Measurements from ENCODE around the gene STYXL1.
A peak's percentile ranks its signal among the peaks of the same experiment; 100 is the strongest.
"Not testable (repeated sequence)": the region's sequence is repeated elsewhere in the genome, so short reads cannot be mapped to it uniquely, and the experiment has no call there.

The STYXL1 gene

GRCh38 chr7:76023002-76023401, 24.8 kb downstream of the STYXL1 start:
- Mint-ChIP-seq H3K27me3 (no peaks in the 10 kb centered on the region), H3K36me3 (ENCODE audit: low read depth) (peaks cover 64% of the 10 kb centered on the region), H3K4me1 (ENCODE audit: low read depth) (peaks cover 14% of the 10 kb centered on the region), H3K9me3 (no peaks in the 10 kb centered on the region), H3K27ac (no peak overlapping the region), H3K4me3 (no peak overlapping the region)
- no peak for DNase-seq

GRCh38 chr7:76022026-76022780, 25.6 kb downstream of the STYXL1 start:
- no peak overlapping the region for H3K4me3 Mint-ChIP-seq
- H3K36me3 Mint-ChIP-seq (ENCODE audit: low read depth) = peaks cover 68% of the 10 kb centered on the region
- no peak for DNase-seq
- peaks cover 14% of the 10 kb centered on the region for H3K4me1 Mint-ChIP-seq (ENCODE audit: low read depth)
- H3K9me3 Mint-ChIP-seq = no peaks in the 10 kb centered on the region
- H3K27me3 Mint-ChIP-seq = no peaks in the 10 kb centered on the region
- no peak overlapping the region for H3K27ac Mint-ChIP-seq

GRCh38 chr7:76020031-76020714, 27.6 kb downstream of the STYXL1 start:
- Mint-ChIP-seq H3K36me3 (ENCODE audit: low read depth) (peaks cover 67% of the 10 kb centered on the region), H3K27me3 (no peaks in the 10 kb centered on the region), H3K27ac (no peak overlapping the region), H3K9me3 (no peaks in the 10 kb centered on the region), H3K4me3 (no peak overlapping the region), H3K4me1 (ENCODE audit: low read depth) (peaks cover 14% of the 10 kb centered on the region)
- peak; percentile 84 for DNase-seq

GRCh38 chr7:76018520-76018919, 29.3 kb downstream of the STYXL1 start:
- Mint-ChIP-seq H3K4me1 (ENCODE audit: low read depth) (peaks cover 14% of the 10 kb centered on the region), H3K36me3 (ENCODE audit: low read depth) (peaks cover 68% of the 10 kb centered on the region)
- H3K4me3 Mint-ChIP-seq, H3K27me3 Mint-ChIP-seq, H3K27ac Mint-ChIP-seq, H3K9me3 Mint-ChIP-seq, DNase-seq: not testable (repeated sequence)

GRCh38 chr7:76016191-76016947, 31.4 kb downstream of the STYXL1 start:
- Mint-ChIP-seq H3K36me3 (ENCODE audit: low read depth) (peaks cover 64% of the 10 kb centered on the region), H3K4me3 (no peak overlapping the region), H3K27ac (no peak overlapping the region), H3K4me1 (ENCODE audit: low read depth) (peaks cover 13% of the 10 kb centered on the region), H3K9me3 (no peaks in the 10 kb centered on the region), H3K27me3 (no peaks in the 10 kb centered on the region)
- no peak for DNase-seq

- Mint-ChIP-seq H3K9me3 (no peaks in the 10 kb centered on the region), H3K4me3 (no peak overlapping the region), H3K4me1 (ENCODE audit: low read depth) (peaks cover 34% of the 10 kb centered on the region), H3K36me3 (ENCODE audit: low read depth) (peaks cover 33% of the 10 kb centered on the region), H3K27me3 (peaks cover 5% of the 10 kb centered on the region), H3K27ac (no peak overlapping the region)
- DNase-seq = no peak
Observed at GRCh38 chr7:76011442-76011861, 36.3 kb downstream of the STYXL1 start.

GRCh38 chr7:76009672-76010600, 37.9 kb downstream of the STYXL1 start:
- peak overlapping the region; percentile 82 for H3K27ac Mint-ChIP-seq
- DNase-seq = no peak
- peaks cover 34% of the 10 kb centered on the region for H3K4me1 Mint-ChIP-seq (ENCODE audit: low read depth)
- no peaks in the 10 kb centered on the region for H3K9me3 Mint-ChIP-seq
- peak overlapping the region; percentile 35 for H3K4me3 Mint-ChIP-seq
- H3K36me3 Mint-ChIP-seq (ENCODE audit: low read depth) = peaks cover 34% of the 10 kb centered on the region
- peaks cover 5% of the 10 kb centered on the region for H3K27me3 Mint-ChIP-seq

GRCh38 chr7:76008156-76008687, 39.6 kb downstream of the STYXL1 start:
- peaks cover 34% of the 10 kb centered on the region for H3K4me1 Mint-ChIP-seq (ENCODE audit: low read depth)
- H3K27ac Mint-ChIP-seq = peak overlapping the region; percentile 82
- no peak overlapping the region for H3K4me3 Mint-ChIP-seq
- H3K27me3 Mint-ChIP-seq = peaks cover 5% of the 10 kb centered on the region
- no peak for DNase-seq
- no peaks in the 10 kb centered on the region for H3K9me3 Mint-ChIP-seq
- H3K36me3 Mint-ChIP-seq (ENCODE audit: low read depth) = peaks cover 33% of the 10 kb centered on the region

GRCh38 chr7:76005004-76005403, 42.8 kb downstream of the STYXL1 start:
- peaks cover 20% of the 10 kb centered on the region for H3K4me1 Mint-ChIP-seq (ENCODE audit: low read depth)
- H3K9me3 Mint-ChIP-seq, H3K4me3 Mint-ChIP-seq, H3K27ac Mint-ChIP-seq, H3K27me3 Mint-ChIP-seq, DNase-seq: not testable (repeated sequence)
- H3K36me3 Mint-ChIP-seq (ENCODE audit: low read depth) = peaks cover 42% of the 10 kb centered on the region

- H3K9me3 Mint-ChIP-seq = no peaks in the 10 kb centered on the region
- H3K4me3 Mint-ChIP-seq = no peak overlapping the region
- H3K36me3 Mint-ChIP-seq (ENCODE audit: low read depth) = peaks cover 48% of the 10 kb centered on the region
- H3K27ac Mint-ChIP-seq = no peak overlapping the region
- peaks cover 2% of the 10 kb centered on the region for H3K27me3 Mint-ChIP-seq
- DNase-seq = no peak
- H3K4me1 Mint-ChIP-seq (ENCODE audit: low read depth) = peaks cover 8% of the 10 kb centered on the region
Observed at GRCh38 chr7:76003351-76003750, 44.4 kb downstream of the STYXL1 start.

- Mint-ChIP-seq H3K4me1 (ENCODE audit: low read depth) (peaks cover 5% of the 10 kb centered on the region), H3K27me3 (no peaks in the 10 kb centered on the region), H3K4me3 (no peak overlapping the region), H3K36me3 (ENCODE audit: low read depth) (peaks cover 48% of the 10 kb centered on the region), H3K27ac (peak overlapping the region; percentile 44), H3K9me3 (no peaks in the 10 kb centered on the region)
- DNase-seq = no peak
Observed at GRCh38 chr7:76002822-76003221, 45.0 kb downstream of the STYXL1 start.

GRCh38 chr7:76002139-76002538, 45.7 kb downstream of the STYXL1 start:
- H3K4me3 Mint-ChIP-seq = no peak overlapping the region
- no peaks in the 10 kb centered on the region for H3K9me3 Mint-ChIP-seq

GRCh38 chr7:76000566-76000965, 47.2 kb downstream of the STYXL1 start:
- H3K4me1 Mint-ChIP-seq (ENCODE audit: low read depth) = peaks cover 15% of the 10 kb centered on the region
- no peak for DNase-seq
- no peak overlapping the region for H3K27ac Mint-ChIP-seq
- no peak overlapping the region for H3K4me3 Mint-ChIP-seq
- peaks cover 60% of the 10 kb centered on the region for H3K36me3 Mint-ChIP-seq (ENCODE audit: low read depth)
- no peaks in the 10 kb centered on the region for H3K27me3 Mint-ChIP-seq
- H3K9me3 Mint-ChIP-seq = no peaks in the 10 kb centered on the region

More at GRCh38 chr7:76002139-76002538, 45.7 kb downstream of the STYXL1 start:
- Mint-ChIP-seq H3K27me3 (no peaks in the 10 kb centered on the region), H3K36me3 (ENCODE audit: low read depth) (peaks cover 51% of the 10 kb centered on the region), H3K27ac (no peak overlapping the region), H3K4me1 (ENCODE audit: low read depth) (peaks cover 10% of the 10 kb centered on the region)
- no peak for DNase-seq

- no peak overlapping the region for H3K4me3 Mint-ChIP-seq
- H3K9me3 Mint-ChIP-seq = no peaks in the 10 kb centered on the region
- H3K27ac Mint-ChIP-seq = no peak overlapping the region
- no peak for DNase-seq
- peaks cover 26% of the 10 kb centered on the region for H3K4me1 Mint-ChIP-seq (ENCODE audit: low read depth)
- H3K27me3 Mint-ChIP-seq = no peaks in the 10 kb centered on the region
- H3K36me3 Mint-ChIP-seq (ENCODE audit: low read depth) = peaks cover 48% of the 10 kb centered on the region
Observed at GRCh38 chr7:75998038-75998437, 49.8 kb downstream of the STYXL1 start.

Measured in activated T-cell treated with anti-CD3 and anti-CD28 coated beads, Interleukin-2, amount 50 U/mL, for 24 hours (primary cell).